ENCODE measurements around the gene CDK5R1.

GRCh38 chr17:32536736-32537643, 50.2 kb downstream of the CDK5R1 start:
- TF ChIP-seq CTCF (IDR thresholded peaks at IDR 0.05; ENCODE audit: low read depth, low read length) (no peak), POLR2A (IDR thresholded peaks at IDR 0.05; ENCODE audit: extremely low read depth, insufficient read length) (no peak), MAX (IDR thresholded peaks at IDR 0.05; ENCODE audit: low read depth, low read length) (no peak)
